Transverse colon (tissue), 4 donors: ENCODE results near the gene GIPC3. TPM values are rescaled to one million over a fixed set of nuclear protein-coding genes. Genes with fewer than 3 reads are reported as not detected.

Experiments
- DNase-seq: peaks from one replicate; pipeline ENCODE4 v3.0.0-alpha.2; 2019
- H3K27ac ChIP-seq, 4 donors: fragments of 200-600 bp; sonication (generic); 2 replicates each; pipeline ENCODE4 v1.5.1; 2016 to 2018; ENCODE audit warnings: inconsistent platforms in 4 of 4
- H3K27me3 ChIP-seq: fragments of 200-600 bp; sonication (generic); 2 replicates; pipeline ENCODE4 v1.5.1; 2017; ENCODE audit warnings: inconsistent platforms
- H3K36me3 ChIP-seq, 4 donors: fragments of 200-600 bp; sonication (generic); 2 replicates each; pipeline ENCODE4 v1.5.1; 2017 to 2019; ENCODE audit warnings: inconsistent platforms in 4 of 4
- H3K4me1 ChIP-seq, 4 donors: fragments of 200-600 bp; sonication (generic); 2 replicates each; pipeline ENCODE4 v1.5.1; 2017 to 2020; ENCODE audit warnings: inconsistent platforms in 4 of 4
- H3K4me3 ChIP-seq, 4 donors: fragments of 200-600 bp; sonication (generic); 1 replicate in 1 of 4; 2 replicates in 3 of 4; pipeline versions ENCODE4 v1.5.1 to v1.6.1; 2017 to 2019; ENCODE audit warnings: inconsistent platforms in 4 of 4
- H3K9me3 ChIP-seq, 2 donors: fragments of 200-600 bp; sonication (generic); 2 replicates each; pipeline ENCODE4 v1.5.1; 2017 to 2019; ENCODE audit warnings: inconsistent platforms in 2 of 2
- CTCF ChIP-seq, 5 experiments: fragments of 200-600 bp in 3 of 5; fragments of 450-650 bp in 2 of 5; sonication (generic) in 3 of 5; IDR thresholded peaks; 1 replicate in 2 of 5; 2 replicates in 3 of 5; pipeline ENCODE4 v1.5.1; 2016 to 2017; ENCODE audit warnings: antibody characterized with exemption in 5 of 5, inconsistent platforms in 3 of 5, mild to moderate bottlenecking in 2 of 5, moderate library complexity in 1 of 5
- EP300 ChIP-seq: sonication (generic); formaldehyde crosslinking; IDR thresholded peaks from one replicate; pipeline ENCODE4 v1.6.1; 2017; ENCODE audit warnings: antibody characterized with exemption, low read depth
- POLR2A ChIP-seq: fragments of 450-650 bp; IDR thresholded peaks from one replicate; pipeline ENCODE4 v1.6.1; 2016; ENCODE audit warnings: antibody characterized with exemption, mild to moderate bottlenecking, moderate library complexity
- POLR2AphosphoS5 ChIP-seq, 3 donors: sonication (generic); formaldehyde crosslinking; IDR thresholded peaks; one replicate each; pipeline ENCODE4 v1.6.1; 2016; ENCODE audit warnings: antibody characterized with exemption in 3 of 3
- WGBS, 2 donors: methylation state at CpG; one replicate each; pipeline ENCODE4 v1.1.5; 2018; ENCODE audit warnings: low coverage in 1 of 2; 5-methylcytosine and 5-hydroxymethylcytosine counted together
- in situ Hi-C, 4 donors: fragments of 200-750 bp; cut with MboI; loops; one replicate each; pipeline versions ENCODE4 v1.15.0 to v1.15.1; 2017; ENCODE audit warnings: low sequenced_read_pairs in 3 of 4, low pct_ligation_motif_present in 1 of 4, low pct_unique_long_range_greater_than_20kb in 1 of 4
- intact Hi-C: fragments of 100-400 bp; cut with DNase I; formaldehyde crosslinking; loops from one replicate; pipeline ENCODE4 v1.15.1; 2023; ENCODE audit warnings: low total_unique reads
- total RNA-seq, 4 donors: library from RNA; depleted of rRNA; stranded (reverse); fragments of >200 nt; gene quantifications; one replicate each; pipeline ENCODE4 v1.1.0, GENCODE V29; 2016

The GIPC3 gene
- total RNA-seq, 4 donors from 2014 or later: 0.14 to 0.95 (median 0.60) TPM; not detected in 1

GRCh38 chr19:3617463-3617862, 32.2 kb downstream of the GIPC3 start:
- H3K4me1 ChIP-seq: peaks cover 0 to 15% (median 9%) of the 10 kb centered on the region in 4 donors
- TF ChIP-seq POLR2A (no peak), EP300 (no peak), POLR2AphosphoS5 (IDR thresholded peaks at IDR 0.05) (no peak), CTCF (IDR thresholded peaks at IDR 0.05) (no peak)
- intact Hi-C loops (loop anchor here (5.0 to 10.0 kb wide), 2 partner anchors 75 to 313 kb away; no protein-coding TSS in a partner anchor), in situ Hi-C loops (no loop called here)
- H3K27ac ChIP-seq: peak overlapping the region in 1 of 4 donors; percentile 4
- no peak overlapping the region for H3K4me3 ChIP-seq
- peak; percentile 77 for DNase-seq
- peaks cover 0 to 11% (median 0%) of the 10 kb centered on the region in 4 donors for H3K36me3 ChIP-seq
- H3K27me3 ChIP-seq: no peaks in the 10 kb centered on the region
- WGBS, 2 donors: 63% methylated on average over 19 of the region's 19 CpGs; no CpG with 5 or more reads in 1 of the 2 donors
- H3K9me3 ChIP-seq: no peaks in the 10 kb centered on the region

DNA sequence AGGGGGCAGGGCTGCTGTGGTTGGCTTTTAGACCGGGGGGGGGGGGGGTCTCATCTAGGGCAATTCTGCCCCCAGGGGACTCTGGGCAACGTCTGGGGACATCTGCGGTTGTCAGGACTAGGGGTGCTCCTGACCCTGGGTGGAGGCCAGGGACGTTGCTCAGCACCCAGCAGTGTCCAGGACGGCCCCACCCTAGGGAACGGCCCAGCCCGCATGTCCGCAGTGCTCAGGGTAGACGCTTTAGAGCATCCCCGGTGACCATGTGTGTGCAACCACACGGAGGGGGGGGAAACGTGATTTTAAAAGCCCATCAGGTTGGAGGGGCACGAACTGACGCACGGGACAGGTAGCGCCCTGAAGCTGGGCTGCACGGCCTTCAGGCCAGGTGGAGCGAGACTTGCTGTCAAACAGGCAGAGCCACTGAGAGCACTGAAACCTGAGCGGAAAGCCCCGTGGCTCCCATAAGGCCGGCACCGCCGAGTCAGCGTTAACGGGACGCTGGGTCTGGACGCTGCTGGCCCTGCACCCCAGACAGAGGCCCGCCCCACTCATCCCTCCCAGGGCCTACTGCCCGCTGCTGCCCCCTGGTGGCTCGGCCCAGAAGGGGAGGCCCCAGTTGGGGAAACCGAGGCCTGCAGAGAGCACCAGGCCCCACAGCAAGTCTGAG, 33.0 kb downstream of the GIPC3 start:
- WGBS, 2 donors: 50% methylated on average over 30 of the region's 31 CpGs; no CpG with 5 or more reads in 1 of the 2 donors

GRCh38 chr19:3618811-3619630, 33.7 kb downstream of the GIPC3 start:
- no peak for DNase-seq
- in situ Hi-C loops: no loop called here
- Histone ChIP-seq H3K4me3 (no peak overlapping the region), H3K36me3 (no peaks in the 10 kb centered on the region), H3K27me3 (no peaks in the 10 kb centered on the region), H3K9me3 (no peaks in the 10 kb centered on the region), H3K27ac (no peak overlapping the region), H3K4me1 (peaks cover 0 to 9% (median 4%) of the 10 kb centered on the region in 4 donors)
- intact Hi-C loops: loop anchor here (5.0 to 10.0 kb wide), 2 partner anchors 77 to 314 kb away; no protein-coding TSS in a partner anchor
- TF ChIP-seq POLR2A: no peak
- TF ChIP-seq CTCF (IDR thresholded peaks at IDR 0.05): peak in 2 of 5 experiments; percentile 14
- WGBS, 2 donors: 80 to 88% methylated on average over 1 to 28 of the region's 31 CpGs

More for the DNA sequence above, 33.0 kb downstream of the GIPC3 start:
- peak; percentile 70 for DNase-seq
- no peak overlapping the region for H3K4me3 ChIP-seq
- H3K36me3 ChIP-seq: peaks cover 0 to 3% (median 0%) of the 10 kb centered on the region in 4 donors
- intact Hi-C loops (loop anchor here (5.0 to 10.0 kb wide), 2 partner anchors 76 to 313 kb away; no protein-coding TSS in a partner anchor), in situ Hi-C loops (no loop called here)
- H3K9me3 ChIP-seq: no peaks in the 10 kb centered on the region
- TF ChIP-seq POLR2AphosphoS5 (IDR thresholded peaks at IDR 0.05) (no peak), POLR2A (no peak), EP300 (no peak), CTCF (IDR thresholded peaks at IDR 0.05) (peak; percentile 86 to 95 (median 92))
- peaks cover 0 to 15% (median 7%) of the 10 kb centered on the region in 4 donors for H3K4me1 ChIP-seq
- H3K27me3 ChIP-seq: no peaks in the 10 kb centered on the region
- H3K27ac ChIP-seq: peak overlapping the region in 2 of 4 donors; percentile 4 to 21

GRCh38 chr19:3619631-3620012, 34.3 kb downstream of the GIPC3 start:
- in situ Hi-C loops: no loop called here
- WGBS, 2 donors: 91% methylated on average over 17 of the region's 17 CpGs; no CpG with 5 or more reads in 1 of the 2 donors
- H3K4me3 ChIP-seq: no peak overlapping the region
- no peaks in the 10 kb centered on the region for H3K36me3 ChIP-seq
- H3K4me1 ChIP-seq: peaks cover 0 to 14% (median 5%) of the 10 kb centered on the region in 4 donors
- no peaks in the 10 kb centered on the region for H3K9me3 ChIP-seq
- no peak overlapping the region for H3K27ac ChIP-seq
- DNase-seq: no peak
- TF ChIP-seq EP300: no peak
- TF ChIP-seq POLR2A: no peak
- no peak for TF ChIP-seq POLR2AphosphoS5 (IDR thresholded peaks at IDR 0.05)
- no peak for TF ChIP-seq CTCF (IDR thresholded peaks at IDR 0.05)
- intact Hi-C loops: loop anchor here (5.0 to 10.0 kb wide), 2 partner anchors 77 to 315 kb away; no protein-coding TSS in a partner anchor
- H3K27me3 ChIP-seq: no peaks in the 10 kb centered on the region
